ENCODE results near the gene ATP5F1D.

DNA sequence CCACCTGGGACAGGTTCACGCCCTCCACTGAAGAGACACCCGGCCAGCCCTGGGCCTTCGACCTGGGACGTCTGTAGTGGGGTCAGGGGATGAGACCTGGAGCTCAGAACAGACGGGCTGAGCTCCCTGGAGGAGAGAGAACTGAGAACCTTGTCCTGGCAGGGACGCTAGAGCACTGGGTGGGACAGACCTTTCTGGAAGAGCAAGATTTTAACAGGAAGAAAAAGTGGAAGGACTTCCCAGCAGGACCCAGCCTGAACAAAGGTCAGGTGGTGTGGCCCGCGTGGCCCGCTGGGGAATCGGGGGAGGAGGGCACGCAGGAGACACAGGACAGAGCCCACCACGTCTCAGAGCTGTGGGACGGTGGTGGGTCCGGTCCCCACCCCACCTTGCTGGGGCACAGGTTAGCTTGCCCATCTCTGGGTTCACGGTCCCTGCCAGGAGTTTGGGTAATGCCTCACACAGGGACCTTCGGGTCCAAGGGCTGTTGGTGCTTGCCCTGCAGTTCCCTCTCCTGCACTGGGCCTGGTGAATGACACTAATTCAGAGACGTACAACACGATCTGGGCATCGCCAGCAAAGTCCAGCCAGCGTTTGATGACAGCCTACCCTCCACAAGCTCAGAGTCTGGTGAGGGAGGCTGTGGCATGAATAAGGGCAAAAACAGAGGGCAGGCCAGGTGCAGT, 42.9 kb downstream of the ATP5F1D start:
- no peak for TF ChIP-seq POLR2AphosphoS5 (IDR thresholded peaks at IDR 0.05; ENCODE audit: low read depth)
- TF ChIP-seq EZH2 (IDR thresholded peaks at IDR 0.05; ENCODE audit: low read depth, unreplicated experiment): no peak
- TF ChIP-seq, protein P1, sequence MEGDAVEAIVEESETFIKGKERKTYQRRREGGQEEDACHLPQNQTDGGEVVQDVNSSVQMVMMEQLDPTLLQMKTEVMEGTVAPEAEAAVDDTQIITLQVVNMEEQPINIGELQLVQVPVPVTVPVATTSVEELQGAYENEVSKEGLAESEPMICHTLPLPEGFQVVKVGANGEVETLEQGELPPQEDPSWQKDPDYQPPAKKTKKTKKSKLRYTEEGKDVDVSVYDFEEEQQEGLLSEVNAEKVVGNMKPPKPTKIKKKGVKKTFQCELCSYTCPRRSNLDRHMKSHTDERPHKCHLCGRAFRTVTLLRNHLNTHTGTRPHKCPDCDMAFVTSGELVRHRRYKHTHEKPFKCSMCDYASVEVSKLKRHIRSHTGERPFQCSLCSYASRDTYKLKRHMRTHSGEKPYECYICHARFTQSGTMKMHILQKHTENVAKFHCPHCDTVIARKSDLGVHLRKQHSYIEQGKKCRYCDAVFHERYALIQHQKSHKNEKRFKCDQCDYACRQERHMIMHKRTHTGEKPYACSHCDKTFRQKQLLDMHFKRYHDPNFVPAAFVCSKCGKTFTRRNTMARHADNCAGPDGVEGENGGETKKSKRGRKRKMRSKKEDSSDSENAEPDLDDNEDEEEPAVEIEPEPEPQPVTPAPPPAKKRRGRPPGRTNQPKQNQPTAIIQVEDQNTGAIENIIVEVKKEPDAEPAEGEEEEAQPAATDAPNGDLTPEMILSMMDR (conservative IDR thresholded peaks at IDR 0.05; ENCODE audit: low read depth in 2 of 2): no peak
- no peak for TF ChIP-seq REST (IDR thresholded peaks at IDR 0.05; ENCODE audit: unreplicated experiment)
- no peak for TF ChIP-seq EZH2phosphoT487 (IDR thresholded peaks at IDR 0.05; ENCODE audit: unreplicated experiment)
- TF ChIP-seq JUNB (IDR thresholded peaks at IDR 0.05; ENCODE audit: unreplicated experiment): no peak
- TF ChIP-seq CREB1 (CRISPR knock-in tag; IDR thresholded peaks at IDR 0.05; ENCODE audit: low read depth): no peak
- no peak for TF ChIP-seq ZNF331 (CRISPR knock-in tag; IDR thresholded peaks at IDR 0.05; ENCODE audit: low read depth)
- no peak for TF ChIP-seq NANOG (IDR thresholded peaks at IDR 0.05; ENCODE audit: borderline replicate concordance)
- no peak for TF ChIP-seq STAT1 (IDR thresholded peaks at IDR 0.05; ENCODE audit: unreplicated experiment)
- TF ChIP-seq ETS1 (IDR thresholded peaks at IDR 0.05): no peak
- no peak for TF ChIP-seq ZNF114 (CRISPR knock-in tag; IDR thresholded peaks at IDR 0.05)

Data from GM23338 (cell line).